ENCODE results near the gene EFNA1. TPM values are rescaled to one million over a fixed set of nuclear protein-coding genes. Genes with fewer than 3 reads are reported as not detected.
A peak's percentile ranks its signal among the peaks of the same experiment; 100 is the strongest.

The EFNA1 gene
- total and polyA plus RNA-seq, 2 of the 4 experiments (the other 2 are of a cell fraction) = 0.90 to 1.6 TPM

GRCh38 chr1:155178441-155179111, 50.9 kb downstream of the EFNA1 start:
- Histone ChIP-seq H2BK120ac (ENCODE audit: low read depth, low read length) (no peak overlapping the region), H3K9ac (ENCODE audit: low read depth, low read length) (no peak overlapping the region), H4K5ac (ENCODE audit: low read depth, low read length) (no peak overlapping the region), H3K4ac (ENCODE audit: low read depth, low read length) (no peak overlapping the region), H3K23ac (ENCODE audit: low read depth, low read length) (no peak overlapping the region), H3K27ac (ENCODE audit: insufficient read depth, low read length) (no peak overlapping the region), H3K27me3 (ENCODE audit: control insufficient read depth, insufficient read depth, low read length) (no peaks in the 10 kb centered on the region), H2BK15ac (ENCODE audit: low read depth, low read length) (no peak overlapping the region), H3K14ac (replicated peaks; ENCODE audit: low read depth, low read length) (no peak overlapping the region), H2AFZ (replicated peaks; ENCODE audit: low read length, poor library complexity) (no peak overlapping the region), H3K4me3 (ENCODE audit: insufficient read depth, low read depth, low read length) (no peak overlapping the region), H3K4me2 (ENCODE audit: low read depth, low read length) (no peak overlapping the region), H3K4me1 (ENCODE audit: control insufficient read depth, insufficient read depth, low read length) (no peaks in the 10 kb centered on the region; the same call in none of the 2 replicates), H2BK20ac (ENCODE audit: low read depth, low read length) (no peak overlapping the region), H4K20me1 (ENCODE audit: insufficient read depth, low read length) (no peaks in the 10 kb centered on the region), H3K18ac (ENCODE audit: low read depth, low read length) (no peak overlapping the region), H3K9me1 (ENCODE audit: insufficient read depth, low read length) (peaks cover 2% of the 10 kb centered on the region; the same call in 1 of the 2 replicates), H3K56ac (ENCODE audit: extremely low read depth, insufficient read depth, low read length) (no peak overlapping the region), H4K91ac (ENCODE audit: insufficient read depth, low read depth, low read length) (no peak overlapping the region), H3K36me3 (ENCODE audit: control insufficient read depth, insufficient read depth, low read length) (peaks cover 43% of the 10 kb centered on the region), H3K9me3 (ENCODE audit: control insufficient read depth, insufficient read depth, low read length) (no peaks in the 10 kb centered on the region), H3K79me1 (ENCODE audit: low read depth in 1 of 2, low read length in 2 of 2) (peaks cover 0 to 24% of the 10 kb centered on the region in 2 experiments; a peak in 3 of 4 replicates), H2AK9ac (replicated peaks; ENCODE audit: low read depth, low read length, poor library complexity) (no peak overlapping the region), H2AK5ac (ENCODE audit: low read depth, low read length) (no peak overlapping the region), H4K8ac (ENCODE audit: low read depth in 2 of 2, low read length in 2 of 2) (no peak overlapping the region), H2BK5ac (ENCODE audit: low read depth, low read length, poor library complexity, severe bottlenecking) (no peak overlapping the region)
- in situ Hi-C loops (cut with MboI; ENCODE audit: low sequenced_read_pairs) (no loop called here), intact Hi-C loops (cut with micrococcal nuclease) (loop anchor here (10.0 kb wide), 2 partner anchors 204 to 416 kb away; partner anchors contain the start of genes CKS1B and SHC1), dilution Hi-C loops (cut with HindIII; ENCODE audit: low sequenced_read_pairs, unreplicated experiment) (no loop called here)
- TF ChIP-seq MXI1 (IDR thresholded peaks at IDR 0.05; ENCODE audit: borderline replicate concordance, low read depth, low read length) (no peak), CEBPB (IDR thresholded peaks at IDR 0.05; ENCODE audit: low read depth, low read length) (peak; percentile 49; the same call in 1 of the 2 replicates)
- 91% methylated on average over 9 of the region's 30 CpGs; no CpG with 5 or more reads in 1 of the 2 experiments for WGBS, 2 experiments (ENCODE audit: extremely low coverage in 2 of 2, insufficient read length in 1 of 2)
- no peak for DNase-seq
- ATAC-seq (ENCODE audit: low read depth) = no peak
- CTCF ChIA-PET = interaction anchor here (1.2 kb wide), 1 partner anchor 11 kb away, joined by 3 read pairs; no protein-coding TSS in a partner anchor
- BruUV-seq (replicated peaks) = no TSS peak
- POLR2A ChIA-PET (ENCODE audit: unreplicated experiment) = no interaction called here
